Superior temporal gyrus (tissue), 1 donor: ENCODE data around the gene RAB8B.

Experiments
- DNase-seq: peaks from one replicate; pipeline ENCODE4 v3.0.0-alpha.2; 2016; ENCODE audit errors: extremely low spot score

The RAB8B gene

GRCh38 chr15:63313825-63314224, 124.4 kb downstream of the RAB8B start:
- no peak for DNase-seq

GRCh38 chr15:63314409-63314808, 125.0 kb downstream of the RAB8B start:
- no peak for DNase-seq
